Nephron (organoid): Measurements from ENCODE around the gene ITPR1.

Source experiments
- H3K27ac Mint-ChIP-seq, 3 experiments: 2 replicates each; pipeline ENCODE4 v1.8.0; 2020; ENCODE audit warnings: mixed read lengths in 3 of 3, mild to moderate bottlenecking in 2 of 3, moderate library complexity in 1 of 3
- H3K27me3 Mint-ChIP-seq: 2 replicates; pipeline ENCODE4 v1.8.0; 2021; ENCODE audit warnings: low read depth, mild to moderate bottlenecking, moderate library complexity, mixed read lengths
- H3K36me3 Mint-ChIP-seq: 2 replicates; pipeline ENCODE4 v1.8.0; 2020; ENCODE audit warnings: low read depth, mixed read lengths
- H3K4me1 Mint-ChIP-seq: 2 replicates; pipeline ENCODE4 v1.8.0; 2020; ENCODE audit warnings: mixed read lengths
- H3K4me3 Mint-ChIP-seq, 3 experiments: 2 replicates each; pipeline ENCODE4 v1.8.0; 2020; ENCODE audit warnings: mild to moderate bottlenecking in 3 of 3, mixed read lengths in 3 of 3, moderate library complexity in 2 of 3
- H3K9me3 Mint-ChIP-seq: 2 replicates; pipeline ENCODE4 v1.8.0; 2020; ENCODE audit warnings: mixed read lengths
- TF ChIP-seq, protein P1 (sequence below), 3 experiments: fragments of 200-600 bp; sonication (generic); IDR thresholded peaks; one replicate each; pipeline ENCODE4 v1.5.0; 2021; ENCODE audit warnings: antibody characterized with exemption in 3 of 3; ENCODE audit not compliant: unreplicated experiment in 3 of 3

The ITPR1 gene

DNA sequence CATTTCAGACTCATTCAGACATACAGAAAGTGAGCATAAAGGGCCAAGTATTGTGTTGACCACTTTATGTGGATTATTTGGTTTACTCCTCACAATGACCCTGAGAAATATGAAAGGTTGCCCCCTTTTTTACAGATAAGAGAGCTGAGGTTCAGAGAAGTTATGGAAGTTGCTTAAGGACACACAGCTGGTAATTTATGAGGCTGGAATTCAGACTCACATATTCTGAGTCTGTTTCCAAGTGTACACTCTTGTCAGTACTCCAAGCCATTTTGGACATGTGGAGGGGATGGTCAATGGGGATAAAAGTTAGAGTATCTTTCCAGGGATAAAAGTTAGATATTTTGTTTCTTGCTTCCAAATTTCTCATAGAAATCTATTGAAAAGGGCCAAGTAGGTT lies 15.9 kb downstream of the ITPR1 start:
- Mint-ChIP-seq H3K27me3 (no peaks in the 10 kb centered on the region), H3K27ac (peak overlapping the region; percentile 81 to 91 (median 87)), H3K9me3 (no peaks in the 10 kb centered on the region), H3K4me1 (peaks cover 91% of the 10 kb centered on the region), H3K36me3 (peaks cover 21% of the 10 kb centered on the region), H3K4me3 (no peak overlapping the region)
- TF ChIP-seq, protein P1, sequence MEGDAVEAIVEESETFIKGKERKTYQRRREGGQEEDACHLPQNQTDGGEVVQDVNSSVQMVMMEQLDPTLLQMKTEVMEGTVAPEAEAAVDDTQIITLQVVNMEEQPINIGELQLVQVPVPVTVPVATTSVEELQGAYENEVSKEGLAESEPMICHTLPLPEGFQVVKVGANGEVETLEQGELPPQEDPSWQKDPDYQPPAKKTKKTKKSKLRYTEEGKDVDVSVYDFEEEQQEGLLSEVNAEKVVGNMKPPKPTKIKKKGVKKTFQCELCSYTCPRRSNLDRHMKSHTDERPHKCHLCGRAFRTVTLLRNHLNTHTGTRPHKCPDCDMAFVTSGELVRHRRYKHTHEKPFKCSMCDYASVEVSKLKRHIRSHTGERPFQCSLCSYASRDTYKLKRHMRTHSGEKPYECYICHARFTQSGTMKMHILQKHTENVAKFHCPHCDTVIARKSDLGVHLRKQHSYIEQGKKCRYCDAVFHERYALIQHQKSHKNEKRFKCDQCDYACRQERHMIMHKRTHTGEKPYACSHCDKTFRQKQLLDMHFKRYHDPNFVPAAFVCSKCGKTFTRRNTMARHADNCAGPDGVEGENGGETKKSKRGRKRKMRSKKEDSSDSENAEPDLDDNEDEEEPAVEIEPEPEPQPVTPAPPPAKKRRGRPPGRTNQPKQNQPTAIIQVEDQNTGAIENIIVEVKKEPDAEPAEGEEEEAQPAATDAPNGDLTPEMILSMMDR (IDR thresholded peaks at IDR 0.05; ENCODE audit: unreplicated experiment in 3 of 3), result no peak

DNA sequence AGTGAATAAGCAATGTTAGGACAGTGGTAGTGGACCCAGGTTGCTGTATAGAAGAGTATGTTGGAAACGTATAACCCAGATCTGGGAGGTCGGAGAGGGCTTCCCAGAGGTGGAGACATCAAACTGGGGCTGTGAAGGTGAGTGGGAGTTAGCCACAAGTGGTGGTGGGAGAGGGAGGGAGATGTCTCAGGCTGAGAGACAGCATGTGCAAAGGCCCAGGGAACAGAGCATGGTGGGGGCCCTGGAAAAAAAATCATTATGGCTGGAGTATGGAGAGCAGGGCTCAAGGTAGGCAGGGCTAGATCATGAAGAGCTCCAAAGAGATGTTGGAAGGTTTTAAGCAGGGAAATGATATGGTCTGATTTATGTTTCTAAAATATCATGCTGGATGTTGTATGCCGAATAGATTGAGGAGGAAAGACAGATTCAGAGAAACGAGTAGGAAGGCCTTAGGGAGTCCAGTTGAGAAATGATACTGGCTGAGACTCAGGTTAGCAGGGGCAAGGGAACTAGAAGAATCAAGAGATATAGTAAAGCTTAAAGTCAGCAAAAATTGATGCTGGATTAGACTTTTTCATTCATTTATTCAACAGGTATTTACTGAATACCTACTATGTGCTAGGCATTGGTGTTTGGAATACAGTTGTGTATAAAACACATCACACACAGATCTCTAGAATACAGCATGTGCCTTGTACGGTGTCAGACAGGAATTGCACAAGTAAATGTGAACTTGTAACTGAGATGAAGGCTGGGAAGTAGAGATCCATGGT lies 17.0 kb downstream of the ITPR1 start:
- Mint-ChIP-seq H3K27ac (peak overlapping the region; percentile 36 to 91 (median 71)), H3K4me1 (peaks cover 89% of the 10 kb centered on the region), H3K4me3 (no peak overlapping the region), H3K36me3 (peaks cover 21% of the 10 kb centered on the region), H3K27me3 (no peaks in the 10 kb centered on the region), H3K9me3 (no peaks in the 10 kb centered on the region)
- TF ChIP-seq, protein P1 (IDR thresholded peaks at IDR 0.05; ENCODE audit: unreplicated experiment in 3 of 3), result no peak

- Mint-ChIP-seq H3K4me1 (peaks cover 90% of the 10 kb centered on the region), H3K36me3 (peaks cover 21% of the 10 kb centered on the region), H3K27me3 (no peaks in the 10 kb centered on the region), H3K27ac (peak overlapping the region; percentile 91 to 97 (median 93)), H3K9me3 (no peaks in the 10 kb centered on the region), H3K4me3 (no peak overlapping the region)
- TF ChIP-seq, protein P1 (IDR thresholded peaks at IDR 0.05; ENCODE audit: unreplicated experiment in 3 of 3), result no peak
Measured at GRCh38 chr3:4511491-4512262, 18.5 kb downstream of the ITPR1 start.

GRCh38 chr3:4512895-4513616 lies 19.9 kb downstream of the ITPR1 start:
- peak overlapping the region in 2 of 3 experiments; percentile 9 to 28 for H3K4me3 Mint-ChIP-seq
- no peaks in the 10 kb centered on the region for H3K27me3 Mint-ChIP-seq
- peaks cover 21% of the 10 kb centered on the region for H3K36me3 Mint-ChIP-seq
- TF ChIP-seq, protein P1 (IDR thresholded peaks at IDR 0.05; ENCODE audit: unreplicated experiment in 3 of 3), result no peak
- peak overlapping the region; percentile 91 to 97 (median 93) for H3K27ac Mint-ChIP-seq
- H3K4me1 Mint-ChIP-seq, result peaks cover 88% of the 10 kb centered on the region
- H3K9me3 Mint-ChIP-seq, result no peaks in the 10 kb centered on the region

GRCh38 chr3:4514321-4514720 lies 21.2 kb downstream of the ITPR1 start:
- peaks cover 79% of the 10 kb centered on the region for H3K4me1 Mint-ChIP-seq
- no peaks in the 10 kb centered on the region for H3K27me3 Mint-ChIP-seq
- H3K27ac Mint-ChIP-seq, result peak overlapping the region; percentile 91 to 96 (median 93)
- no peaks in the 10 kb centered on the region for H3K9me3 Mint-ChIP-seq
- no peak overlapping the region for H3K4me3 Mint-ChIP-seq
- H3K36me3 Mint-ChIP-seq, result peaks cover 13% of the 10 kb centered on the region
- TF ChIP-seq, protein P1 (IDR thresholded peaks at IDR 0.05; ENCODE audit: unreplicated experiment in 3 of 3), result no peak
